IPS-18c (cell line): ENCODE measurements around the gene NELFA.

Experiments used
- H3K4me3 ChIP-seq: 2 replicates; pipeline ENCODE4 v1.7.0; 2013; ENCODE audit warnings: low read depth, mild to moderate bottlenecking, low read length, moderate library complexity; ENCODE audit not compliant: insufficient read depth
- H3K9me3 ChIP-seq: one replicate; pipeline ENCODE4 v1.6.1; 2013; ENCODE audit warnings: mild to moderate bottlenecking, low read length, moderate library complexity; ENCODE audit not compliant: control insufficient read depth, insufficient read depth

NELFA gene

GRCh38 chr4:1978226-1978625 lies 30.5 kb downstream of the NELFA start:
- Histone ChIP-seq H3K9me3 (peaks cover 2% of the 10 kb centered on the region), H3K4me3 (no peak overlapping the region)

GRCh38 chr4:1976416-1977352 lies 32.1 kb downstream of the NELFA start:
- H3K4me3 ChIP-seq, result no peak overlapping the region
- peaks cover 1% of the 10 kb centered on the region for H3K9me3 ChIP-seq

GRCh38 chr4:1975880-1976279 lies 32.9 kb downstream of the NELFA start:
- no peaks in the 10 kb centered on the region for H3K9me3 ChIP-seq
- H3K4me3 ChIP-seq, result no peak overlapping the region

- Histone ChIP-seq H3K9me3 (no peaks in the 10 kb centered on the region), H3K4me3 (no peak overlapping the region)
Observed at GRCh38 chr4:1975391-1975801, 33.4 kb downstream of the NELFA start.

- H3K4me3 ChIP-seq, result no peak overlapping the region
- no peaks in the 10 kb centered on the region for H3K9me3 ChIP-seq
Observed at GRCh38 chr4:1974840-1975239, 33.9 kb downstream of the NELFA start.

- Histone ChIP-seq H3K4me3 (no peak overlapping the region), H3K9me3 (peaks cover under 1% of the 10 kb centered on the region)
Observed at GRCh38 chr4:1973661-1974060, 35.1 kb downstream of the NELFA start.

GRCh38 chr4:1973218-1973617 lies 35.6 kb downstream of the NELFA start:
- Histone ChIP-seq H3K9me3 (peaks cover 2% of the 10 kb centered on the region), H3K4me3 (no peak overlapping the region)

GRCh38 chr4:1972414-1972813 lies 36.4 kb downstream of the NELFA start:
- H3K4me3 ChIP-seq, result no peak overlapping the region
- peaks cover 2% of the 10 kb centered on the region for H3K9me3 ChIP-seq

GRCh38 chr4:1971456-1972200 lies 37.1 kb downstream of the NELFA start:
- Histone ChIP-seq H3K9me3 (peaks cover 2% of the 10 kb centered on the region), H3K4me3 (no peak overlapping the region)

GRCh38 chr4:1970926-1971325 lies 37.8 kb downstream of the NELFA start:
- no peak overlapping the region for H3K4me3 ChIP-seq
- H3K9me3 ChIP-seq, result peaks cover 2% of the 10 kb centered on the region

GRCh38 chr4:1969928-1970723 lies 38.6 kb downstream of the NELFA start:
- Histone ChIP-seq H3K9me3 (peaks cover 2% of the 10 kb centered on the region), H3K4me3 (no peak overlapping the region)

- peaks cover 2% of the 10 kb centered on the region for H3K9me3 ChIP-seq
- H3K4me3 ChIP-seq, result no peak overlapping the region
Observed at GRCh38 chr4:1968686-1969295, 40.0 kb downstream of the NELFA start.

- no peak overlapping the region for H3K4me3 ChIP-seq
- H3K9me3 ChIP-seq, result peaks cover 2% of the 10 kb centered on the region
Observed at GRCh38 chr4:1967512-1968149, 41.1 kb downstream of the NELFA start.

- Histone ChIP-seq H3K9me3 (peaks cover 2% of the 10 kb centered on the region), H3K4me3 (no peak overlapping the region)
Observed at GRCh38 chr4:1964971-1965370, 43.8 kb downstream of the NELFA start.

GRCh38 chr4:1964443-1964842 lies 44.3 kb downstream of the NELFA start:
- Histone ChIP-seq H3K4me3 (no peak overlapping the region), H3K9me3 (peaks cover 2% of the 10 kb centered on the region)

GRCh38 chr4:1962980-1963379 lies 45.8 kb downstream of the NELFA start:
- H3K4me3 ChIP-seq, result no peak overlapping the region
- no peaks in the 10 kb centered on the region for H3K9me3 ChIP-seq

GRCh38 chr4:1961563-1961962 lies 47.2 kb downstream of the NELFA start:
- H3K9me3 ChIP-seq, result no peaks in the 10 kb centered on the region
- no peak overlapping the region for H3K4me3 ChIP-seq
